Measurements from ENCODE around the gene TNS4.

Gene TNS4

GRCh38 chr17:40484285-40484972 is 17.0 kb downstream of the TNS4 start:
- peak overlapping the region; percentile 48 for H2BK120ac ChIP-seq (ENCODE audit: low read depth, low read length)
- H3K36me3 ChIP-seq (ENCODE audit: control insufficient read depth, insufficient read depth, low read length) = no peaks in the 10 kb centered on the region
- no peaks in the 10 kb centered on the region for H3K79me1 ChIP-seq (ENCODE audit: low read length)
- no peaks in the 10 kb centered on the region for H3K79me2 ChIP-seq (ENCODE audit: control insufficient read depth, insufficient read depth, low read length)
- peak overlapping the region; percentile 22 for H3K18ac ChIP-seq (ENCODE audit: low read length)
- peak overlapping the region; percentile 21 for H3K27ac ChIP-seq (ENCODE audit: low read depth, low read length)
- no peak overlapping the region for H4K5ac ChIP-seq (ENCODE audit: low read length)
- H3K9ac ChIP-seq (ENCODE audit: low read length) = peak overlapping the region; percentile 61
- H3K4me2 ChIP-seq (ENCODE audit: low read length) = no peak overlapping the region
- no peak overlapping the region for H3K4me3 ChIP-seq (ENCODE audit: low read length)
- peaks cover 28% of the 10 kb centered on the region for H3K4me1 ChIP-seq (ENCODE audit: control insufficient read depth, low read depth, low read length)
- peak overlapping the region; percentile 94 for H2AK5ac ChIP-seq (ENCODE audit: low read length)
- peak overlapping the region; percentile 56 for H3K23ac ChIP-seq (ENCODE audit: low read length)
- DNase-seq = no peak
- H2BK5ac ChIP-seq (ENCODE audit: low read length) = peak overlapping the region; percentile 94
- peak overlapping the region; percentile 86 for H3K56ac ChIP-seq (ENCODE audit: low read length)
- WGBS (ENCODE audit: extremely low coverage, insufficient coverage, low lambda C conversion rate) = no CpG with 5 or more reads among the region's 18 CpGs
- peak overlapping the region; percentile 23 for H2BK15ac ChIP-seq (replicated peaks; ENCODE audit: low read depth)
- peak overlapping the region; percentile 7 for H3K4ac ChIP-seq (ENCODE audit: low read depth, low read length)
- no peaks in the 10 kb centered on the region for H3K27me3 ChIP-seq (ENCODE audit: insufficient read depth, low read length, poor library complexity)
- no peak overlapping the region for H4K8ac ChIP-seq (ENCODE audit: low read depth, low read length)

DNA sequence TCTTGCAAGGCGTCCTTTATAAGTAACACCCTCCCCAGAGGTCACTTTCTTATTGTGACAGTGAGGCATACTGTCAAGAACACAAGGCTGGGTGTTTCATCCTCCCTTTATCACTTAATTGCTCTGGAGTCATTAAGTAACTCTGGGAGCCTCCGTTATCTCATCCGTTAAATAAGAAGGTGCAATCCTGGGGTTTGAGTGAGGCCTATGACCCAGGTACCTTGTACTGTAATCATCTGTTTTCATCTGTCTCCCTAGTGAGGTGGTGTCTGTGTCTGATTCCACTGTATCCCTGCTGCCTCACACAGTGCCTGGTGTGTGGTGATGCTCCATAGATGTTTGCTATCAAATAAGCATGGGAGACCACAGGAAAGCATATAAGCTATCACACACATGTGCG is 17.7 kb downstream of the TNS4 start:
- Histone ChIP-seq H3K23ac (ENCODE audit: low read length) (no peak overlapping the region), H2AK5ac (ENCODE audit: low read length) (no peak overlapping the region), H3K4me1 (ENCODE audit: control insufficient read depth, low read depth, low read length) (peaks cover 28% of the 10 kb centered on the region)

GRCh38 chr17:40482722-40483121 is 18.7 kb downstream of the TNS4 start:
- no peaks in the 10 kb centered on the region for H3K79me2 ChIP-seq (ENCODE audit: control insufficient read depth, insufficient read depth, low read length)
- no peak overlapping the region for H2BK120ac ChIP-seq (ENCODE audit: low read depth, low read length)
- H3K4me1 ChIP-seq (ENCODE audit: control insufficient read depth, low read depth, low read length) = peaks cover 28% of the 10 kb centered on the region
- H3K4me3 ChIP-seq (ENCODE audit: low read length) = no peak overlapping the region
- no peak overlapping the region for H2BK5ac ChIP-seq (ENCODE audit: low read length)
- H3K9ac ChIP-seq (ENCODE audit: low read length) = no peak overlapping the region
- peak overlapping the region; percentile 22 for H3K18ac ChIP-seq (ENCODE audit: low read length)
- no peak overlapping the region for H4K5ac ChIP-seq (ENCODE audit: low read length)
- no peak overlapping the region for H2AK5ac ChIP-seq (ENCODE audit: low read length)
- H3K56ac ChIP-seq (ENCODE audit: low read length) = peak overlapping the region; percentile 27
- H2BK15ac ChIP-seq (replicated peaks; ENCODE audit: low read depth) = no peak overlapping the region
- WGBS (ENCODE audit: extremely low coverage, insufficient coverage, low lambda C conversion rate) = no CpG with 5 or more reads among the region's 6 CpGs
- no peak overlapping the region for H3K27ac ChIP-seq (ENCODE audit: low read depth, low read length)
- DNase-seq = no peak
- H3K4me2 ChIP-seq (ENCODE audit: low read length) = no peak overlapping the region
- H4K8ac ChIP-seq (ENCODE audit: low read depth, low read length) = no peak overlapping the region
- H3K23ac ChIP-seq (ENCODE audit: low read length) = no peak overlapping the region
- H3K79me1 ChIP-seq (ENCODE audit: low read length) = no peaks in the 10 kb centered on the region
- no peak overlapping the region for H3K4ac ChIP-seq (ENCODE audit: low read depth, low read length)
- H3K27me3 ChIP-seq (ENCODE audit: insufficient read depth, low read length, poor library complexity) = no peaks in the 10 kb centered on the region
- no peaks in the 10 kb centered on the region for H3K36me3 ChIP-seq (ENCODE audit: control insufficient read depth, insufficient read depth, low read length)

More for the DNA sequence above, 17.7 kb downstream of the TNS4 start:
- Histone ChIP-seq H3K18ac (ENCODE audit: low read length) (peak overlapping the region; percentile 22), H3K9ac (ENCODE audit: low read length) (no peak overlapping the region), H4K8ac (ENCODE audit: low read depth, low read length) (no peak overlapping the region), H3K56ac (ENCODE audit: low read length) (peak overlapping the region; percentile 45), H3K4me2 (ENCODE audit: low read length) (no peak overlapping the region), H3K79me2 (ENCODE audit: control insufficient read depth, insufficient read depth, low read length) (no peaks in the 10 kb centered on the region), H3K27me3 (ENCODE audit: insufficient read depth, low read length, poor library complexity) (no peaks in the 10 kb centered on the region), H2BK120ac (ENCODE audit: low read depth, low read length) (no peak overlapping the region), H3K79me1 (ENCODE audit: low read length) (no peaks in the 10 kb centered on the region), H2BK15ac (replicated peaks; ENCODE audit: low read depth) (no peak overlapping the region), H2BK5ac (ENCODE audit: low read length) (peak overlapping the region; percentile 16), H3K36me3 (ENCODE audit: control insufficient read depth, insufficient read depth, low read length) (no peaks in the 10 kb centered on the region), H4K5ac (ENCODE audit: low read length) (no peak overlapping the region), H3K4ac (ENCODE audit: low read depth, low read length) (no peak overlapping the region), H3K27ac (ENCODE audit: low read depth, low read length) (peak overlapping the region; percentile 19), H3K4me3 (ENCODE audit: low read length) (no peak overlapping the region)
- no CpG with 5 or more reads among the region's 4 CpGs for WGBS (ENCODE audit: extremely low coverage, insufficient coverage, low lambda C conversion rate)
- peak; percentile 96 for DNase-seq

- H3K27me3 ChIP-seq (ENCODE audit: insufficient read depth, low read length, poor library complexity) = no peaks in the 10 kb centered on the region
- no peak overlapping the region for H2BK15ac ChIP-seq (replicated peaks; ENCODE audit: low read depth)
- peak overlapping the region; percentile 15 for H3K18ac ChIP-seq (ENCODE audit: low read length)
- no peak for DNase-seq
- no peak overlapping the region for H4K8ac ChIP-seq (ENCODE audit: low read depth, low read length)
- no peaks in the 10 kb centered on the region for H3K36me3 ChIP-seq (ENCODE audit: control insufficient read depth, insufficient read depth, low read length)
- peak overlapping the region; percentile 1 for H3K27ac ChIP-seq (ENCODE audit: low read depth, low read length)
- no CpG with 5 or more reads among the region's 7 CpGs for WGBS (ENCODE audit: extremely low coverage, insufficient coverage, low lambda C conversion rate)
- no peak overlapping the region for H3K4me3 ChIP-seq (ENCODE audit: low read length)
- peak overlapping the region; percentile 23 for H3K4ac ChIP-seq (ENCODE audit: low read depth, low read length)
- H4K5ac ChIP-seq (ENCODE audit: low read length) = no peak overlapping the region
- peaks cover 28% of the 10 kb centered on the region for H3K4me1 ChIP-seq (ENCODE audit: control insufficient read depth, low read depth, low read length)
- H2BK5ac ChIP-seq (ENCODE audit: low read length) = peak overlapping the region; percentile 83
- no peak overlapping the region for H3K23ac ChIP-seq (ENCODE audit: low read length)
- H3K4me2 ChIP-seq (ENCODE audit: low read length) = no peak overlapping the region
- no peak overlapping the region for H2BK120ac ChIP-seq (ENCODE audit: low read depth, low read length)
- H3K79me1 ChIP-seq (ENCODE audit: low read length) = no peaks in the 10 kb centered on the region
- H2AK5ac ChIP-seq (ENCODE audit: low read length) = no peak overlapping the region
- H3K79me2 ChIP-seq (ENCODE audit: control insufficient read depth, insufficient read depth, low read length) = no peaks in the 10 kb centered on the region
- peak overlapping the region; percentile 63 for H3K56ac ChIP-seq (ENCODE audit: low read length)
- H3K9ac ChIP-seq (ENCODE audit: low read length) = no peak overlapping the region
Measured at GRCh38 chr17:40481106-40481505, 20.3 kb downstream of the TNS4 start.

DNA sequence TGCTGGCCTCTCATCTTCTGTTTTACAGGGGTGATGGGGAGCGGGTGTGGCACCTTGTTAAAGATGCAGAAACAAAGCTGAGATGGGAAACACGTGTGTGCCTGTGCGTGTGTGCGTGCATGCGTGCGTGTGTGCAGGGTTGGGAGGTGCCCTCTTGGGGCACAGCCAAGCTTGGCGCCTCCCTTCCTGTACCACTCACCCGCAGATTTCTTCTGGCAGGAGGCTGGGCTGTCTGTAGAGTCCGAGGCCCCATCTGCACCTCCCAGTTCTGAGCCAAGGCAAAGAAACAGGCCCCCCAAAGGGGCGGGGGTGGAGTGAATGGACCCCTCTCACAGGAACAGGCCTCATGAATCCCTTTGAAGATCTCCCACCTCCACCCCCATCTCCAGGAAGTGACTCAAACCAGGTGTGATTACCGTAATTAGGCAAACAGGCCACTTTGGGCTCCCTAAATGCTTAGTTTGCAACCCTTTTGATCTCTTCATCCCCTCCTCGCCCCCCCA is 20.9 kb downstream of the TNS4 start:
- peak; percentile 90 for DNase-seq
- H2BK5ac ChIP-seq (ENCODE audit: low read length) = peak overlapping the region; percentile 83
- peak overlapping the region; percentile 63 for H3K56ac ChIP-seq (ENCODE audit: low read length)
- no peak overlapping the region for H3K4me2 ChIP-seq (ENCODE audit: low read length)
- H3K36me3 ChIP-seq (ENCODE audit: control insufficient read depth, insufficient read depth, low read length) = no peaks in the 10 kb centered on the region
- no peaks in the 10 kb centered on the region for H3K79me2 ChIP-seq (ENCODE audit: control insufficient read depth, insufficient read depth, low read length)
- H4K8ac ChIP-seq (ENCODE audit: low read depth, low read length) = no peak overlapping the region
- H3K18ac ChIP-seq (ENCODE audit: low read length) = peak overlapping the region; percentile 57
- H3K4ac ChIP-seq (ENCODE audit: low read depth, low read length) = peak overlapping the region; percentile 49
- no CpG with 5 or more reads among the region's 12 CpGs for WGBS (ENCODE audit: extremely low coverage, insufficient coverage, low lambda C conversion rate)
- H2BK120ac ChIP-seq (ENCODE audit: low read depth, low read length) = peak overlapping the region; percentile 14
- peak overlapping the region; percentile 26 for H3K9ac ChIP-seq (ENCODE audit: low read length)
- H3K23ac ChIP-seq (ENCODE audit: low read length) = no peak overlapping the region
- peaks cover 28% of the 10 kb centered on the region for H3K4me1 ChIP-seq (ENCODE audit: control insufficient read depth, low read depth, low read length)
- no peaks in the 10 kb centered on the region for H3K79me1 ChIP-seq (ENCODE audit: low read length)
- peak overlapping the region; percentile 94 for H2AK5ac ChIP-seq (ENCODE audit: low read length)
- no peak overlapping the region for H4K5ac ChIP-seq (ENCODE audit: low read length)
- no peak overlapping the region for H3K4me3 ChIP-seq (ENCODE audit: low read length)
- H3K27me3 ChIP-seq (ENCODE audit: insufficient read depth, low read length, poor library complexity) = no peaks in the 10 kb centered on the region
- no peak overlapping the region for H2BK15ac ChIP-seq (replicated peaks; ENCODE audit: low read depth)
- H3K27ac ChIP-seq (ENCODE audit: low read depth, low read length) = no peak overlapping the region
